ENCODE data around the gene SSU72. TPM values are rescaled to one million over a fixed set of nuclear protein-coding genes. Genes with fewer than 3 reads are reported as not detected.
A peak's percentile ranks its signal among the peaks of the same experiment; 100 is the strongest.
"Not testable (repeated sequence)": the region's sequence is repeated elsewhere in the genome, so short reads cannot be mapped to it uniquely, and the experiment has no call there.

SSU72 gene
- total RNA-seq, 1 experiment from 2014 or later: 94.3 TPM

- DNase-seq; H3K27me3 ChIP-seq (ENCODE audit: control insufficient read depth, insufficient read depth, low read length); H3K36me3 ChIP-seq (replicated peaks; ENCODE audit: control insufficient read depth, insufficient read depth, low read length); H3K4me3 ChIP-seq (ENCODE audit: insufficient read depth, low read depth, low read length): not testable (repeated sequence)
These were observed 60.3 kb downstream of the SSU72 start for GRCh38 chr1:1514376-1514775.

- DNase-seq; H3K27me3 ChIP-seq (ENCODE audit: control insufficient read depth, insufficient read depth, low read length); H3K36me3 ChIP-seq (replicated peaks; ENCODE audit: control insufficient read depth, insufficient read depth, low read length); H3K4me3 ChIP-seq (ENCODE audit: insufficient read depth, low read depth, low read length): not testable (repeated sequence)
These were observed 61.0 kb downstream of the SSU72 start for GRCh38 chr1:1513675-1514074.

GRCh38 chr1:1512425-1512824 lies 62.2 kb downstream of the SSU72 start:
- peak; percentile 38 for DNase-seq
- not testable (repeated sequence) for H3K36me3 ChIP-seq (replicated peaks; ENCODE audit: control insufficient read depth, insufficient read depth, low read length); H3K27me3 ChIP-seq (ENCODE audit: control insufficient read depth, insufficient read depth, low read length)
- peak overlapping the region; percentile 91 for H3K4me3 ChIP-seq (ENCODE audit: insufficient read depth, low read depth, low read length)

GRCh38 chr1:1511533-1512285 lies 63.0 kb downstream of the SSU72 start, which contains the start of gene ATAD3A:
ATAD3A (plus strand) TSS chr1:1512162; CDS start chr1:1512269, 107 bp downstream.
- Histone ChIP-seq H3K4me3 (ENCODE audit: insufficient read depth, low read depth, low read length) (peak within 1 kb of the TSS; percentile 91), H3K27me3 (ENCODE audit: control insufficient read depth, insufficient read depth, low read length) (no peaks in the 10 kb centered on the region)
- peak; percentile 99 for DNase-seq

GRCh38 chr1:1510912-1511532 lies 63.6 kb downstream of the SSU72 start:
- H3K4me3 ChIP-seq (ENCODE audit: insufficient read depth, low read depth, low read length): peak overlapping the region; percentile 91
- H3K27me3 ChIP-seq (ENCODE audit: control insufficient read depth, insufficient read depth, low read length): no peaks in the 10 kb centered on the region
- peak; percentile 63 for DNase-seq
- no peaks in the 10 kb centered on the region; the same call in 1 of the 2 replicates for H3K36me3 ChIP-seq (replicated peaks; ENCODE audit: control insufficient read depth, insufficient read depth, low read length)

More at GRCh38 chr1:1511533-1512285, 63.0 kb downstream of the SSU72 start, which contains the start of gene ATAD3A:
- no peaks in the 10 kb centered on the region; the same call in 1 of the 2 replicates for H3K36me3 ChIP-seq (replicated peaks; ENCODE audit: control insufficient read depth, insufficient read depth, low read length)

- H3K4me3 ChIP-seq (ENCODE audit: insufficient read depth, low read depth, low read length); H3K27me3 ChIP-seq (ENCODE audit: control insufficient read depth, insufficient read depth, low read length); H3K36me3 ChIP-seq (replicated peaks; ENCODE audit: control insufficient read depth, insufficient read depth, low read length); DNase-seq: not testable (repeated sequence)
These were observed 65.2 kb downstream of the SSU72 start for GRCh38 chr1:1509465-1509850.

- H3K27me3 ChIP-seq (ENCODE audit: control insufficient read depth, insufficient read depth, low read length); H3K4me3 ChIP-seq (ENCODE audit: insufficient read depth, low read depth, low read length); DNase-seq; H3K36me3 ChIP-seq (replicated peaks; ENCODE audit: control insufficient read depth, insufficient read depth, low read length): not testable (repeated sequence)
These were observed 65.7 kb downstream of the SSU72 start for GRCh38 chr1:1508775-1509464.

- no peak for DNase-seq
These were observed 67.4 kb downstream of the SSU72 start for GRCh38 chr1:1507305-1507704.

GRCh38 chr1:1505801-1506200 lies 68.9 kb downstream of the SSU72 start:
- H3K36me3 ChIP-seq (replicated peaks; ENCODE audit: control insufficient read depth, insufficient read depth, low read length); H3K4me3 ChIP-seq (ENCODE audit: insufficient read depth, low read depth, low read length); H3K27me3 ChIP-seq (ENCODE audit: control insufficient read depth, insufficient read depth, low read length); DNase-seq: not testable (repeated sequence)

More at GRCh38 chr1:1507305-1507704, 67.4 kb downstream of the SSU72 start:
- Histone ChIP-seq H3K27me3 (ENCODE audit: control insufficient read depth, insufficient read depth, low read length) (no peaks in the 10 kb centered on the region), H3K4me3 (ENCODE audit: insufficient read depth, low read depth, low read length) (no peak overlapping the region), H3K36me3 (replicated peaks; ENCODE audit: control insufficient read depth, insufficient read depth, low read length) (no peaks in the 10 kb centered on the region)

GRCh38 chr1:1505366-1505798 lies 69.3 kb downstream of the SSU72 start:
- H3K36me3 ChIP-seq (replicated peaks; ENCODE audit: control insufficient read depth, insufficient read depth, low read length); DNase-seq; H3K27me3 ChIP-seq (ENCODE audit: control insufficient read depth, insufficient read depth, low read length): not testable (repeated sequence)
- H3K4me3 ChIP-seq (ENCODE audit: insufficient read depth, low read depth, low read length): peak overlapping the region; percentile 26

- peak; percentile 74 for DNase-seq
- H3K36me3 ChIP-seq (replicated peaks; ENCODE audit: control insufficient read depth, insufficient read depth, low read length); H3K27me3 ChIP-seq (ENCODE audit: control insufficient read depth, insufficient read depth, low read length): not testable (repeated sequence)
- H3K4me3 ChIP-seq (ENCODE audit: insufficient read depth, low read depth, low read length): peak overlapping the region; percentile 26
These were observed 69.8 kb downstream of the SSU72 start for GRCh38 chr1:1504777-1505365.

GRCh38 chr1:1495461-1495975 lies 79.1 kb downstream of the SSU72 start:
- peak; percentile 30 for DNase-seq
- H3K4me3 ChIP-seq (ENCODE audit: insufficient read depth, low read depth, low read length); H3K36me3 ChIP-seq (replicated peaks; ENCODE audit: control insufficient read depth, insufficient read depth, low read length); H3K27me3 ChIP-seq (ENCODE audit: control insufficient read depth, insufficient read depth, low read length): not testable (repeated sequence)

- not testable (repeated sequence) for DNase-seq; H3K27me3 ChIP-seq (ENCODE audit: control insufficient read depth, insufficient read depth, low read length); H3K4me3 ChIP-seq (ENCODE audit: insufficient read depth, low read depth, low read length)
These were observed 80.4 kb downstream of the SSU72 start for GRCh38 chr1:1494311-1494710.

More at GRCh38 chr1:1494311-1494710, 80.4 kb downstream of the SSU72 start:
- not testable (repeated sequence) for H3K36me3 ChIP-seq (replicated peaks; ENCODE audit: control insufficient read depth, insufficient read depth, low read length)
